Mucosa of descending colon (tissue), 3 donors: ENCODE results near the gene ITPK1. TPM values are rescaled to one million over a fixed set of nuclear protein-coding genes. Genes with fewer than 3 reads are reported as not detected.

ENCODE experiments used
- ATAC-seq: fragments of 200-7000 bp; cut with Tn5 transposase; one replicate; pipeline ENCODE4 v1.9.1; 2020; ENCODE audit warnings: mild to moderate bottlenecking, moderate library complexity
- DNase-seq, 3 donors: peaks; one replicate each; pipeline ENCODE4 v3.0.0-alpha.2; 2020
- H3K36me3 ChIP-seq: fragments of 200-600 bp; one replicate; pipeline ENCODE4 v1.8.0; 2021; ENCODE audit warnings: low read depth, mild to moderate bottlenecking
- H3K4me1 ChIP-seq: fragments of 200-600 bp; one replicate; pipeline ENCODE4 v1.8.0; 2021; ENCODE audit warnings: low read depth, mild to moderate bottlenecking
- H3K4me3 ChIP-seq: fragments of 200-600 bp; one replicate; pipeline ENCODE4 v1.8.0; 2021; ENCODE audit warnings: mild to moderate bottlenecking
- H3K9me3 ChIP-seq: fragments of 200-600 bp; one replicate; pipeline ENCODE4 v1.8.0; 2021; ENCODE audit warnings: mild to moderate bottlenecking
- intact Hi-C, 2 donors: fragments of 100-400 bp; cut with DNase I in 1 of 2; cut with micrococcal nuclease in 1 of 2; formaldehyde crosslinking; loops; one replicate each; pipeline versions ENCODE4 v1.11.0 to v1.11.1; 2022; cut with DNase I, micrococcal nuclease
- total RNA-seq, 3 donors: library from RNA; stranded (reverse); fragmentation: NEBNext Ultra II Directional in 2 of 3; extraction: Animal tissue kit (Norgen Biotek cat#: 25700) in 2 of 3; gene quantifications; one replicate each; pipeline versions ENCODE4 v1.2.1 to v1.2.4, GENCODE V29; 2021 to 2023
- TF ChIP-seq, protein P1 (sequence below): fragments of 200-600 bp; IDR thresholded peaks from one replicate; pipeline ENCODE4 v1.8.0; 2022; ENCODE audit warnings: antibody characterized with exemption, mild to moderate bottlenecking
- donor health status: DM: no; HTN: no; CAD: no; lungs with moderate emphysema.
- donor health status: DM: no; HTN: no; CAD: no.
- donor health status: DM: no; HTN: yes; CAD: no.

The ITPK1 gene
- total RNA-seq, 3 donors from 2014 or later = 134 to 165 (median 152) TPM

GRCh38 chr14:92946847-92947545 lies 168.7 kb downstream of the ITPK1 start:
- no peaks in the 10 kb centered on the region for H3K9me3 ChIP-seq
- intact Hi-C loops = no loop called here
- H3K4me3 ChIP-seq = no peak overlapping the region
- ATAC-seq (no peak), DNase-seq (peak in 1 of 3 donors; percentile 41)
- TF ChIP-seq, protein P1, sequence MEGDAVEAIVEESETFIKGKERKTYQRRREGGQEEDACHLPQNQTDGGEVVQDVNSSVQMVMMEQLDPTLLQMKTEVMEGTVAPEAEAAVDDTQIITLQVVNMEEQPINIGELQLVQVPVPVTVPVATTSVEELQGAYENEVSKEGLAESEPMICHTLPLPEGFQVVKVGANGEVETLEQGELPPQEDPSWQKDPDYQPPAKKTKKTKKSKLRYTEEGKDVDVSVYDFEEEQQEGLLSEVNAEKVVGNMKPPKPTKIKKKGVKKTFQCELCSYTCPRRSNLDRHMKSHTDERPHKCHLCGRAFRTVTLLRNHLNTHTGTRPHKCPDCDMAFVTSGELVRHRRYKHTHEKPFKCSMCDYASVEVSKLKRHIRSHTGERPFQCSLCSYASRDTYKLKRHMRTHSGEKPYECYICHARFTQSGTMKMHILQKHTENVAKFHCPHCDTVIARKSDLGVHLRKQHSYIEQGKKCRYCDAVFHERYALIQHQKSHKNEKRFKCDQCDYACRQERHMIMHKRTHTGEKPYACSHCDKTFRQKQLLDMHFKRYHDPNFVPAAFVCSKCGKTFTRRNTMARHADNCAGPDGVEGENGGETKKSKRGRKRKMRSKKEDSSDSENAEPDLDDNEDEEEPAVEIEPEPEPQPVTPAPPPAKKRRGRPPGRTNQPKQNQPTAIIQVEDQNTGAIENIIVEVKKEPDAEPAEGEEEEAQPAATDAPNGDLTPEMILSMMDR = no peak
- H3K36me3 ChIP-seq = no peaks in the 10 kb centered on the region
- H3K4me1 ChIP-seq = peaks cover 4% of the 10 kb centered on the region

- DNase-seq (peak; percentile 89 to 93 (median 91)), ATAC-seq (peak; percentile 95)
- H3K4me3 ChIP-seq = no peak overlapping the region
- no peaks in the 10 kb centered on the region for H3K36me3 ChIP-seq
- no peaks in the 10 kb centered on the region for H3K9me3 ChIP-seq
- intact Hi-C loops = no loop called here
- peaks cover 4% of the 10 kb centered on the region for H3K4me1 ChIP-seq
- TF ChIP-seq, protein P1 = no peak
These were observed 169.5 kb downstream of the ITPK1 start for GRCh38 chr14:92945959-92946846.

DNA sequence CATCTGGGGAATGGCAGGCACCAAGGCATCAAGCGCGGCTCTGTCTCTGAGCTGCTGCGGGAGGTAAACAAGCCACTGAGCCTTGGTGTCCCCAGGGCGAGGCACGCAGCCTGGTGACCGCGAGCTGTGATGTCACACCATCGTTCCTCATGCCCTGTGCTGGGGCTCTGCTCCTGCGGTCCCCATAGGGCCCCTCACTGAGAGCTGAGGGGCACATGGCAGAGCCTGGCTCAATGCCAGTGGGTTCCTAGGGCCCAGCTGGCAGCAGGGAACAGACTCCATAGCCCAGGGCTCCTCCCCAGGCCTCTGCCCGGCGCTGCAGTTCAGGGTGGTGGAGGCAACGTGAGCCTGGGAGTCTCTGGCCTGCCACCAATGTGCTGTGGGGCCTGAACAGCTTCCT lies 170.2 kb downstream of the ITPK1 start:
- H3K36me3 ChIP-seq = no peaks in the 10 kb centered on the region
- no peaks in the 10 kb centered on the region for H3K9me3 ChIP-seq
- peak in 1 of 3 donors; percentile 44 for DNase-seq
- no peak overlapping the region for H3K4me3 ChIP-seq
- TF ChIP-seq, protein P1 = no peak
- no peak for ATAC-seq
- intact Hi-C loops = no loop called here
- H3K4me1 ChIP-seq = peaks cover 4% of the 10 kb centered on the region

GRCh38 chr14:92944976-92945375 lies 170.7 kb downstream of the ITPK1 start:
- TF ChIP-seq, protein P1 = no peak
- DNase-seq (no peak), ATAC-seq (no peak)
- Histone ChIP-seq H3K4me3 (no peak overlapping the region), H3K4me1 (peaks cover 4% of the 10 kb centered on the region), H3K36me3 (no peaks in the 10 kb centered on the region), H3K9me3 (no peaks in the 10 kb centered on the region)
- intact Hi-C loops = no loop called here

- TF ChIP-seq, protein P1 = no peak
- ATAC-seq (no peak), DNase-seq (peak in 1 of 3 donors; percentile 42)
- intact Hi-C loops = no loop called here
- H3K9me3 ChIP-seq = no peaks in the 10 kb centered on the region
- peaks cover 4% of the 10 kb centered on the region for H3K4me1 ChIP-seq
- H3K4me3 ChIP-seq = no peak overlapping the region
- no peaks in the 10 kb centered on the region for H3K36me3 ChIP-seq
These were observed 171.7 kb downstream of the ITPK1 start for GRCh38 chr14:92943855-92944570.
